IMR-90 (cell line): ENCODE results near the gene TARDBP. TPM values are rescaled to one million over a fixed set of nuclear protein-coding genes. Genes with fewer than 3 reads are reported as not detected.

Experiments
- ATAC-seq: fragments of 200-7000 bp; cut with Tn5 transposase; 2 replicates; pipeline ENCODE4 v1.9.1; 2020; ENCODE audit warnings: low read depth, mild to moderate bottlenecking, moderate library complexity
- BruUV-seq: library from RNA; stranded (reverse); fragments of 400-500 nt; replicated peaks from 2 replicates; lab custom pipeline; 2021; lab: Mats Ljungman, UMichigan
- CTCF ChIA-PET: fragments of 300-600 bp; formaldehyde crosslinking; extraction: SDS; loops from one replicate; lab custom pipeline; 2021; ENCODE audit warnings: antibody characterized with exemption; lab: Yijun Ruan, JAX
- POLR2A ChIA-PET: fragments of 300-600 bp; sonication (Branson Sonifier 250); formaldehyde crosslinking; loops from one replicate; lab custom pipeline; 2022; ENCODE audit warnings: antibody characterized with exemption; ENCODE audit not compliant: unreplicated experiment; lab: Charles Lee
- DNase-seq: peaks from one replicate; pipeline ENCODE4 v3.0.0; 2013
- H2AFZ ChIP-seq: replicated peaks from 2 replicates; pipeline ENCODE3; 2013; ENCODE audit warnings: low read length, mild to moderate bottlenecking; ENCODE audit not compliant: poor library complexity
- H2AK5ac ChIP-seq: 2 replicates; pipeline ENCODE4 v1.6.1; 2013; ENCODE audit warnings: low read depth, low read length, inconsistent platforms
- H2AK9ac ChIP-seq: replicated peaks from 2 replicates; pipeline ENCODE3; 2013; ENCODE audit warnings: mild to moderate bottlenecking, low read depth, low read length, moderate library complexity; ENCODE audit not compliant: poor library complexity
- H2BK120ac ChIP-seq: 2 replicates; pipeline ENCODE4 v1.6.1; 2013; ENCODE audit warnings: low read depth, low read length, inconsistent platforms
- H2BK15ac ChIP-seq: 3 replicates; pipeline ENCODE4 v1.6.1; 2013; ENCODE audit warnings: low read depth, low read length, inconsistent platforms
- H2BK20ac ChIP-seq: 2 replicates; pipeline ENCODE4 v1.6.1; 2013; ENCODE audit warnings: low read depth, mild to moderate bottlenecking, inconsistent platforms, low read length, moderate library complexity
- H2BK5ac ChIP-seq: 2 replicates; pipeline ENCODE4 v1.6.1; 2013; ENCODE audit warnings: mild to moderate bottlenecking, low read depth, low read length, inconsistent platforms; ENCODE audit not compliant: poor library complexity, severe bottlenecking
- H3K14ac ChIP-seq: replicated peaks from 2 replicates; pipeline ENCODE4 v1.6.1; 2013; ENCODE audit warnings: low read depth, low read length, inconsistent platforms
- H3K18ac ChIP-seq: 2 replicates; pipeline ENCODE4 v1.6.1; 2013; ENCODE audit warnings: low read depth, low read length, control low read depth
- H3K23ac ChIP-seq: 2 replicates; pipeline ENCODE4 v1.6.1; 2013; ENCODE audit warnings: low read depth, low read length, inconsistent platforms
- H3K27ac ChIP-seq: 2 replicates; pipeline ENCODE4 v1.5.1; 2013; ENCODE audit warnings: mild to moderate bottlenecking, control low read depth, low read length; ENCODE audit not compliant: insufficient read depth
- H3K27me3 ChIP-seq: 2 replicates; pipeline ENCODE4 v1.6.1; 2013; ENCODE audit warnings: low read length; ENCODE audit not compliant: control insufficient read depth, insufficient read depth
- H3K36me3 ChIP-seq: 2 replicates; pipeline ENCODE4 v1.6.1; 2013; ENCODE audit warnings: low read length, mixed read lengths; ENCODE audit not compliant: control insufficient read depth, insufficient read depth
- H3K4ac ChIP-seq: 2 replicates; pipeline ENCODE4 v1.6.1; 2013; ENCODE audit warnings: low read depth, low read length, inconsistent platforms
- H3K4me1 ChIP-seq: 2 replicates; pipeline ENCODE4 v1.6.1; 2013; ENCODE audit warnings: low read length, mixed read lengths; ENCODE audit not compliant: control insufficient read depth, insufficient read depth
- H3K4me2 ChIP-seq: 2 replicates; pipeline ENCODE4 v1.6.1; 2013; ENCODE audit warnings: low read depth, mild to moderate bottlenecking, control low read depth, low read length, moderate library complexity
- H3K4me3 ChIP-seq: 2 replicates; pipeline ENCODE4 v1.5.1; 2013; ENCODE audit warnings: low read depth, mild to moderate bottlenecking, control low read depth, low read length, moderate library complexity; ENCODE audit not compliant: insufficient read depth
- H3K56ac ChIP-seq: 2 replicates; pipeline ENCODE4 v1.6.1; 2013; ENCODE audit warnings: low read length, inconsistent platforms; ENCODE audit not compliant: insufficient read depth; ENCODE audit errors: extremely low read depth
- H3K79me1 ChIP-seq, 2 experiments: 2 replicates each; pipeline ENCODE4 v1.6.1; 2013; ENCODE audit warnings: low read length in 2 of 2, inconsistent platforms in 1 of 2, low read depth in 1 of 2
- H3K9ac ChIP-seq: 2 replicates; pipeline ENCODE4 v1.6.1; 2013; ENCODE audit warnings: low read depth, low read length, control low read depth
- H3K9me1 ChIP-seq: 2 replicates; pipeline ENCODE4 v1.6.1; 2013; ENCODE audit warnings: low read length, inconsistent platforms; ENCODE audit not compliant: insufficient read depth
- H3K9me3 ChIP-seq: 2 replicates; pipeline ENCODE4 v1.6.1; 2013; ENCODE audit warnings: low read length; ENCODE audit not compliant: control insufficient read depth, insufficient read depth
- H4K20me1 ChIP-seq: 2 replicates; pipeline ENCODE4 v1.6.1; 2013; ENCODE audit warnings: low read length, inconsistent platforms; ENCODE audit not compliant: insufficient read depth
- H4K5ac ChIP-seq: 2 replicates; pipeline ENCODE4 v1.6.1; 2013; ENCODE audit warnings: mild to moderate bottlenecking, low read depth, low read length, control low read depth
- H4K8ac ChIP-seq, 2 experiments: 2 replicates each; pipeline ENCODE4 v1.6.1; 2013; ENCODE audit warnings: low read depth in 2 of 2, low read length in 2 of 2, control low read depth in 1 of 2, inconsistent platforms in 1 of 2
- H4K91ac ChIP-seq: 2 replicates; pipeline ENCODE4 v1.6.1; 2013; ENCODE audit warnings: low read depth, low read length, inconsistent platforms; ENCODE audit not compliant: insufficient read depth
- BHLHE40 ChIP-seq: fragments of 150-350 bp; IDR thresholded peaks from 2 replicates; pipeline ENCODE4 v1.6.1; 2016; ENCODE audit warnings: mild to moderate bottlenecking, low read depth, low read length
- CEBPB ChIP-seq: IDR thresholded peaks from 2 replicates; pipeline ENCODE4 v1.6.1; 2012; ENCODE audit warnings: low read depth, low read length, improper control_type of control experiment
- MAZ ChIP-seq: IDR thresholded peaks from 2 replicates; pipeline ENCODE4 v1.6.1; 2012; ENCODE audit warnings: low read depth, mild to moderate bottlenecking, low read length, improper control_type of control experiment, moderate library complexity, borderline replicate concordance
- SMC3 ChIP-seq: fragments of 150-350 bp; IDR thresholded peaks from 2 replicates; pipeline ENCODE4 v1.6.1; 2016; ENCODE audit warnings: low read depth, mild to moderate bottlenecking, antibody characterized with exemption, low read length, moderate library complexity
- WGBS, 2 experiments: methylation state at CpG; one replicate each; pipeline versions ENCODE4 v1.1.5 to v1.1.7; 2013; ENCODE audit warnings: missing lambda C conversion rate in 2 of 2; ENCODE audit not compliant: insufficient read length in 1 of 2; ENCODE audit errors: extremely low coverage in 2 of 2; 5-methylcytosine and 5-hydroxymethylcytosine counted together
- dilution Hi-C: fragments of 300-500 bp; cut with HindIII; formaldehyde crosslinking; loops from one replicate; pipeline ENCODE4 v1.14.3; 2018; ENCODE audit warnings: low sequenced_read_pairs; ENCODE audit not compliant: unreplicated experiment
- in situ Hi-C: fragments of 300-500 bp; cut with MboI; formaldehyde crosslinking; loops from 3 replicates; pipeline ENCODE4 v1.14.3; 2019; ENCODE audit warnings: low sequenced_read_pairs, inconsistent platforms, mixed read lengths
- intact Hi-C: fragments of 100-400 bp; cut with micrococcal nuclease; formaldehyde crosslinking; loops from 2 replicates; pipeline ENCODE4 v1.10.0; 2022
- polyA plus RNA-seq, 3 experiments: library from polyadenylated mRNA; depleted of rRNA; stranded (reverse); fragments of >200 nt; gene quantifications; 2 replicates each; pipeline ENCODE4 v1.2.3, GENCODE V29; 2012; ENCODE audit warnings: low replicate concordance in 1 of 3
- total RNA-seq: library from RNA; depleted of rRNA; stranded (reverse); fragments of >200 nt; gene quantifications from 2 replicates; pipeline ENCODE4 v1.2.3, GENCODE V29; 2012

TARDBP gene
- total and polyA plus RNA-seq, 2 of the 4 experiments (the other 2 are of a cell fraction): 36.7 to 161 TPM

DNA sequence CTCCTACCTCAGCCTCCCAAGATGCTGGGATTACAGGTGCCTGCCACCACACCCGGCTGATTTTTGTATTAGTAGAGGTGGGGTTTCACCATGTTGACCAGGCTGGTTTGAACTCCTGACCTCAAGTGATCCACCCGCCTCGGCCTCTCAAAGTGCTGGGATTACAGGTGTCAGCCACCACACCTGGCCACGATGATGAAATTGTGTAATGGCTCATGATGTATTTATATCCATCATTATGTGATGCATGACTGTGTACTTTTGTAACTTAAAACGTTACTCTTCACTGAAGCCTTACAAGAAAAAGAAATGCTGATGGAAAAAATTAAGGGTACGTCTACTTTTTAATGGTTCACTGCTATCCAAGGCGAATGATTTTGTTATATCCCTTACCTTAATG, 7.5 kb downstream of the TARDBP start:
- H3K79me1 ChIP-seq: peaks cover 11 to 26% of the 10 kb centered on the region in 2 experiments; a peak in 3 of 4 replicates
- H2BK15ac ChIP-seq: no peak overlapping the region
- WGBS, 2 experiments: no CpG with 5 or more reads among the region's 7 CpGs
- H3K18ac ChIP-seq: no peak overlapping the region
- peaks cover 32% of the 10 kb centered on the region for H4K20me1 ChIP-seq
- no peak overlapping the region for H3K4me3 ChIP-seq
- H3K27ac ChIP-seq: no peak overlapping the region
- no peak overlapping the region for H3K56ac ChIP-seq
- dilution Hi-C loops (no loop called here), intact Hi-C loops (no loop called here), in situ Hi-C loops (no loop called here)
- no peak overlapping the region for H2BK120ac ChIP-seq
- ATAC-seq (no peak), DNase-seq (no peak)
- no peak overlapping the region for H4K5ac ChIP-seq
- no peak overlapping the region for H2BK5ac ChIP-seq
- ChIA-PET CTCF (no interaction called here), POLR2A (no interaction called here)
- no peaks in the 10 kb centered on the region for H3K27me3 ChIP-seq
- no TSS peak for BruUV-seq
- H3K4me2 ChIP-seq: no peak overlapping the region
- H3K4me1 ChIP-seq: no peaks in the 10 kb centered on the region
- H2AK5ac ChIP-seq: no peak overlapping the region
- H4K91ac ChIP-seq: no peak overlapping the region
- H2BK20ac ChIP-seq: no peak overlapping the region
- H4K8ac ChIP-seq: no peak overlapping the region
- no peak overlapping the region for H3K23ac ChIP-seq
- no peaks in the 10 kb centered on the region for H3K9me3 ChIP-seq
- H3K4ac ChIP-seq: no peak overlapping the region
- peaks cover 65% of the 10 kb centered on the region for H3K36me3 ChIP-seq
- TF ChIP-seq BHLHE40 (no peak), CEBPB (no peak), SMC3 (no peak), MAZ (no peak)
- H2AK9ac ChIP-seq: no peak overlapping the region
- no peak overlapping the region for H3K14ac ChIP-seq
- no peak overlapping the region for H2AFZ ChIP-seq
- no peaks in the 10 kb centered on the region for H3K9me1 ChIP-seq
- no peak overlapping the region for H3K9ac ChIP-seq
